Measurements from ENCODE around the gene IMMP2L. TPM values are rescaled to one million over a fixed set of nuclear protein-coding genes. Genes with fewer than 3 reads are reported as not detected.

The IMMP2L gene
- total RNA-seq, 1 donor from 2014 or later = 16.7 TPM

DNA sequence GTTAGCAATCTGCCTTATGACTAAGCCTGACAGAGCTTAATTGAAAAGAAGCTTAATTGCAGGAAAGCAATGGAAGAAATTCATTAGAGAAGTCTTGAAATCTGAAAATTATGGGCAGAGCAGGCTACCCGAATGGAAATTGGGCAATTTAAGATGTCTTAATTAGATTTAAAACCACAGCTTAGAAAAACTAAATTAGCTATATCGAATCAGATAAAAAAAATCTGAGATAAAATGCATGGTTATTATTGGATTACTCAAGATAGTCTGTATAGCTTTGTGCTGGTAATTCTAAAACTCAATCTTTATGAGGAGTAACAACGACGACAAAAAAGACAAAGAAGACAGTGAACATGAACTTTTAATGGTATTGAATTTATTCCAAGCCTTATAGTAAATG, 719.5 kb downstream of the IMMP2L start:
- Mint-ChIP-seq H3K36me3 (ENCODE audit: low read depth) (no peaks in the 10 kb centered on the region), H3K27ac (no peak overlapping the region), H3K27me3 (no peaks in the 10 kb centered on the region), H3K4me3 (no peak overlapping the region), H3K4me1 (no peaks in the 10 kb centered on the region), H3K9me3 (no peaks in the 10 kb centered on the region)
- no peak for DNase-seq
- intact Hi-C loops (cut with micrococcal nuclease) = no loop called here

GRCh38 chr7:110841840-110842545, 720.3 kb downstream of the IMMP2L start:
- intact Hi-C loops (cut with micrococcal nuclease) = no loop called here
- peaks cover 3% of the 10 kb centered on the region for H3K9me3 Mint-ChIP-seq
- H3K36me3 Mint-ChIP-seq (ENCODE audit: low read depth) = peaks cover 3% of the 10 kb centered on the region
- DNase-seq = no peak
- no peaks in the 10 kb centered on the region for H3K27me3 Mint-ChIP-seq
- H3K4me3 Mint-ChIP-seq = no peak overlapping the region
- H3K27ac Mint-ChIP-seq = no peak overlapping the region
- H3K4me1 Mint-ChIP-seq = no peaks in the 10 kb centered on the region

GRCh38 chr7:110839866-110840265, 722.4 kb downstream of the IMMP2L start:
- H3K4me1 Mint-ChIP-seq = peaks cover 6% of the 10 kb centered on the region
- no peak overlapping the region for H3K27ac Mint-ChIP-seq
- H3K36me3 Mint-ChIP-seq (ENCODE audit: low read depth) = peaks cover 4% of the 10 kb centered on the region
- no peak overlapping the region for H3K4me3 Mint-ChIP-seq
- no peaks in the 10 kb centered on the region for H3K27me3 Mint-ChIP-seq
- intact Hi-C loops (cut with micrococcal nuclease) = no loop called here
- DNase-seq = no peak
- H3K9me3 Mint-ChIP-seq = peaks cover 15% of the 10 kb centered on the region

- Mint-ChIP-seq H3K9me3 (peaks cover 20% of the 10 kb centered on the region), H3K27me3 (no peaks in the 10 kb centered on the region), H3K4me3 (no peak overlapping the region), H3K4me1 (peaks cover 7% of the 10 kb centered on the region), H3K27ac (no peak overlapping the region), H3K36me3 (ENCODE audit: low read depth) (peaks cover 4% of the 10 kb centered on the region)
- no peak for DNase-seq
- intact Hi-C loops (cut with micrococcal nuclease) = no loop called here
Measured at GRCh38 chr7:110835849-110836248, 726.4 kb downstream of the IMMP2L start.

DNA sequence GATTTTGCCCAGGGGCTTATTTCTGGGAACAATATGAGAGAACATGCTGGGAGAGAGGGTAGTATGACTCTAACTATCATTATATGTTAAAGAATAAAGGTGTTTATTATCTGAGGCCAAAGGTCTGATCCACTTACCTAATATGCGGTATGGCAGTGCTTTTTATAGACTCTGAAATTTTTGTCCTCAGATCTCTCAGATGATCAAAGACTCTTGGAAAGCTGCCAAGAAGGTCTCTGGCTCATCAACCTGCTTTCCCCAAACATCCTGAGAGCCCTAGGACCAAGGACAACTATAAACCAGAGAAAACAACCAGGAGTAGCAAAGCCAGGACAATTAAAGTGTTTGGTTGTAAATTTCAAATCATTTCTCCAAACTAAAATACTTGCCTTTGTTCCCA, 727.1 kb downstream of the IMMP2L start:
- H3K4me3 Mint-ChIP-seq = no peak overlapping the region
- no peaks in the 10 kb centered on the region for H3K27me3 Mint-ChIP-seq
- intact Hi-C loops (cut with micrococcal nuclease) = no loop called here
- peaks cover 4% of the 10 kb centered on the region for H3K36me3 Mint-ChIP-seq (ENCODE audit: low read depth)
- H3K27ac Mint-ChIP-seq = no peak overlapping the region
- peaks cover 7% of the 10 kb centered on the region for H3K4me1 Mint-ChIP-seq
- no peak for DNase-seq
- peaks cover 20% of the 10 kb centered on the region for H3K9me3 Mint-ChIP-seq

- H3K36me3 Mint-ChIP-seq (ENCODE audit: low read depth) = peaks cover 1% of the 10 kb centered on the region
- H3K9me3 Mint-ChIP-seq = peaks cover 17% of the 10 kb centered on the region
- intact Hi-C loops (cut with micrococcal nuclease) = no loop called here
- no peak for DNase-seq
- H3K4me1 Mint-ChIP-seq = peaks cover 7% of the 10 kb centered on the region
- H3K27me3 Mint-ChIP-seq = no peaks in the 10 kb centered on the region
- H3K27ac Mint-ChIP-seq = no peak overlapping the region
- no peak overlapping the region for H3K4me3 Mint-ChIP-seq
Measured at GRCh38 chr7:110831419-110831818, 730.9 kb downstream of the IMMP2L start.

- Mint-ChIP-seq H3K27me3 (no peaks in the 10 kb centered on the region), H3K4me3 (no peak overlapping the region), H3K36me3 (ENCODE audit: low read depth) (no peaks in the 10 kb centered on the region), H3K27ac (no peak overlapping the region), H3K4me1 (peaks cover 7% of the 10 kb centered on the region), H3K9me3 (peaks cover 13% of the 10 kb centered on the region)
- intact Hi-C loops (cut with micrococcal nuclease) = no loop called here
- no peak for DNase-seq
Measured at GRCh38 chr7:110830778-110831177, 731.5 kb downstream of the IMMP2L start.

GRCh38 chr7:110827936-110828335, 734.4 kb downstream of the IMMP2L start:
- H3K4me3 Mint-ChIP-seq = no peak overlapping the region
- DNase-seq = no peak
- H3K9me3 Mint-ChIP-seq = peaks cover 11% of the 10 kb centered on the region
- intact Hi-C loops (cut with micrococcal nuclease) = no loop called here
- H3K36me3 Mint-ChIP-seq (ENCODE audit: low read depth) = no peaks in the 10 kb centered on the region
- no peaks in the 10 kb centered on the region for H3K27me3 Mint-ChIP-seq
- H3K4me1 Mint-ChIP-seq = no peaks in the 10 kb centered on the region
- H3K27ac Mint-ChIP-seq = no peak overlapping the region

DNA sequence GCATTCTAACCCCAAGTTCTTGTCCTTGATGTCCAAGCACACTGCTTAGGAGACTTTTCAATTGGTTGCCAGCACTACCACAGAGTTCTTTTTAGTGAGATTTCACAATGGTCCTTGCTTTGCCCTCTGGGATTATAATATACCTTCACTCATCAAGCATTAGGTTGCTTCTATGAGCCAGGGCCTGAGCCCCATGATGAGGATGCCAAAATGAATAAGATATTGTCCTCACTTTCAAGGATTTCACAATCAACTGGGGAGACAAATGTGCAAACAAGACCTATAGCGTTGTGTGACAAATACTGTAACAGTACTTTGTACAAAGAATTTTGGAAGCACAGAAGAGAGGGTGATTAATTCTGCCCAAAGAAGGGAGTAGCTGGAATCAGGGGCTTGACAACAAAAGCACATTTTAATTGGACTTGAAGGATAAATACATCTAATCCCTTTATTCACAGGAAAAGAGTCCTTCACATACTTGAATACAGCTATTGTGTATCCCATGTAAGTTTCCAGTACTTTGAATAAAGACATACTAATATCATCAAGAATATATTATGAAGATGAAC, 734.9 kb downstream of the IMMP2L start:
- no peak overlapping the region for H3K4me3 Mint-ChIP-seq
- intact Hi-C loops (cut with micrococcal nuclease) = no loop called here
- H3K36me3 Mint-ChIP-seq (ENCODE audit: low read depth) = no peaks in the 10 kb centered on the region
- no peaks in the 10 kb centered on the region for H3K27me3 Mint-ChIP-seq
- DNase-seq = no peak
- H3K27ac Mint-ChIP-seq = no peak overlapping the region
- H3K4me1 Mint-ChIP-seq = no peaks in the 10 kb centered on the region
- H3K9me3 Mint-ChIP-seq = peaks cover 11% of the 10 kb centered on the region

DNA sequence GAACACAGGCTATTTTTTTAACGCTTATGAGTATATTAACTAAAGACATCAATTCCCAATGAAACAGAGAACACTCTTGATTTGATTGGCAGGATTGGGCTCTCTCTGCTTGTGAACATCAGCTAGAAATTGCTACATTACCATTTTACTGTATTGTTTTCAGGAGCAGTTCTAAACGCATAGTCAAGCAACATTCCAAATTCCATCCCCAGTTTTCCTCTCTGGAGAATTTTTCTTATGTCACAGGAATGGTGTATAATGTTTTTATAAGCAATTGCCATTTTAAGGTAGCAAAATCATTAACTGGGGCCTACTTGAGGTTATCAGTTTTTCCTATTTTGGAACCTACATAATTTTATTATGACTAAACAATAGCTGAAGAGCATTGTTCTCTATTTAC, 748.3 kb downstream of the IMMP2L start:
- Mint-ChIP-seq H3K36me3 (ENCODE audit: low read depth) (peaks cover 2% of the 10 kb centered on the region), H3K9me3 (peaks cover 16% of the 10 kb centered on the region), H3K27ac (no peak overlapping the region), H3K27me3 (no peaks in the 10 kb centered on the region), H3K4me3 (no peak overlapping the region), H3K4me1 (peaks cover 1% of the 10 kb centered on the region)
- no peak for DNase-seq
- intact Hi-C loops (cut with micrococcal nuclease) = no loop called here

GRCh38 chr7:110809832-110810231, 752.5 kb downstream of the IMMP2L start:
- intact Hi-C loops (cut with micrococcal nuclease) = no loop called here

DNA sequence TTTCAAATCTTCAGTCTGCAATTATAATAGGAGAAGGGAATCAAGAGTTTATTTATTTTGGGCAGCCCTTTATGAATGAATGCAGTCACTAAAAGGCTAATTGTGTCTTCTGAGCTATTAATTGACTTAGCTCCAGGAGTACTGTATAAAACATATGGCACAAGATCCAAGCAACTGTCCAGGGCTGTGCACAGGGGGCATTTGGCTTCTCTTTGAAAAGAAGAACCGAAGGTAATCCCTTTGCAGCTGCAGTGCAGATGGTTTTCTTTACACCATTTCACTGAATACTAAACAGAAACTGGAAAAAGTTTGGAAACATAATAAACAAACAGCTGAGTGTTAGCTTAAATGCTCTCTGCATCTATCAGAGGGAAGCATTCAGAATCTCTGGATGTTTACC, 753.9 kb downstream of the IMMP2L start:
- H3K27me3 Mint-ChIP-seq = no peaks in the 10 kb centered on the region
- H3K27ac Mint-ChIP-seq = no peak overlapping the region
- intact Hi-C loops (cut with micrococcal nuclease) = no loop called here
- H3K4me3 Mint-ChIP-seq = no peak overlapping the region
- no peaks in the 10 kb centered on the region for H3K36me3 Mint-ChIP-seq (ENCODE audit: low read depth)
- peaks cover 9% of the 10 kb centered on the region for H3K9me3 Mint-ChIP-seq
- H3K4me1 Mint-ChIP-seq = peaks cover 1% of the 10 kb centered on the region
- DNase-seq = no peak

More at GRCh38 chr7:110809832-110810231, 752.5 kb downstream of the IMMP2L start:
- Mint-ChIP-seq H3K9me3 (peaks cover 7% of the 10 kb centered on the region), H3K36me3 (ENCODE audit: low read depth) (no peaks in the 10 kb centered on the region), H3K4me3 (no peak overlapping the region), H3K27ac (no peak overlapping the region), H3K4me1 (peaks cover 1% of the 10 kb centered on the region), H3K27me3 (no peaks in the 10 kb centered on the region)
- DNase-seq = no peak

DNA sequence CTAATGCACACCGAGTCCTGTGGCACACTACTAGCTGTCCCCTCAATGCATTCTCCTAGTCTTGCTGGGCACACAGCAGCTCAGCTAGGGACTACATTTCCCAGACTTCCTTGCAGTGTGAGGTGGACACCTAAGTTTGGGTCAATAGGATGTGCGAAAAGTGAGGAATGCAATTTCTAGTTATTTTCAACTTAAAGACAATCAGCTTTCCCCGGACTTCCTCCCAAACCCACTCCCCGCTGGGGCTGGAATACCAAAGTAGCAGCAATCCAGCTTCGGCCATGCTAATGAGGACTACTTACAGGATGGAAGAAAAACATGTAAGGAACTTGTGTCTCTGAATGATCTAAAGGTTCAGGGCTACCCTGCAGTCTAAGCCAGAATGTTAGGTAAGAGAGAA, 757.8 kb downstream of the IMMP2L start:
- no peak for DNase-seq
- H3K9me3 Mint-ChIP-seq = peaks cover 18% of the 10 kb centered on the region
- intact Hi-C loops (cut with micrococcal nuclease) = loop anchor here (5.0 kb wide), 1 partner anchor 288 kb away; the partner anchor contains the start of gene LRRN3
- H3K4me3 Mint-ChIP-seq = no peak overlapping the region
- H3K27me3 Mint-ChIP-seq = no peaks in the 10 kb centered on the region
- peaks cover 3% of the 10 kb centered on the region for H3K36me3 Mint-ChIP-seq (ENCODE audit: low read depth)
- H3K27ac Mint-ChIP-seq = no peak overlapping the region
- H3K4me1 Mint-ChIP-seq = peaks cover 5% of the 10 kb centered on the region

DNA sequence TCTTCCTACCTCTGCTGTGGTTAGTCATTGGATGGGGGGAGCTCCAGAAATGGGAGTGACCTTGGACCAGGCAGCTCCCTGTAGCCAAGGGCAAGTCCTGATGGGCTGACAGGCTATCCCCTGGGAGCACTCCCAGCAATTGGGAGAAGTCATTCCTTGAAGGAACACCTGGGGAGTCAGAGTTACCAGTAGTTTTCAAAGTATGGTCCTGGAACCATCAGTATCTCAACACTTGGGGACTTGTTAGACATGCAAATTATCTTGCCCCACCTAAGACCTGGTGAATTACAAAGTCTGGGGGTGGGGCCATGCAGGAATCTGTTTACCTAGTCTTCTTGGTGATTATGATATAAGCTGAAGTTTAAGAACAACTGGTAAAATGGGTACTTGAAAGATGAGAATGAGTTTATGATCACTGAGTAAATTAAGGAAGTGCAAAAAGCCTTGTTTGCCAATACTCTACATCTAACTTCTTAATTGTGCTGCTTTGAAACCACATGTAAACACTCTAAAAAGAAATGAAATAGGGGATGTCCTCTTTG, 758.6 kb downstream of the IMMP2L start:
- Mint-ChIP-seq H3K27ac (no peak overlapping the region), H3K4me1 (peaks cover 5% of the 10 kb centered on the region), H3K9me3 (peaks cover 18% of the 10 kb centered on the region), H3K36me3 (ENCODE audit: low read depth) (peaks cover 3% of the 10 kb centered on the region), H3K4me3 (no peak overlapping the region), H3K27me3 (no peaks in the 10 kb centered on the region)
- no peak for DNase-seq
- intact Hi-C loops (cut with micrococcal nuclease) = loop anchor here (5.0 kb wide), 1 partner anchor 289 kb away; the partner anchor contains the start of gene LRRN3

Data from activated CD4-positive, alpha-beta T cell treated with anti-CD3 and anti-CD28 coated beads, Interleukin-2, amount 10 ng/mL, durations not matched to agents 24 days and 14 days (primary cell).